Endodermal cell (in vitro differentiated cells): ENCODE results near the gene PDCL2. TPM values are rescaled to one million over a fixed set of nuclear protein-coding genes. Genes with fewer than 3 reads are reported as not detected.
"Not testable (repeated sequence)": the region's sequence is repeated elsewhere in the genome, so short reads cannot be mapped to it uniquely, and the experiment has no call there.

ENCODE experiments used
- DNase-seq: peaks from one replicate; pipeline ENCODE4 v3.0.0-alpha.2; 2017
- H3K27ac ChIP-seq: 2 replicates; pipeline ENCODE4 v1.5.1; 2013; ENCODE audit warnings: mild to moderate bottlenecking, low read depth, low read length, moderate library complexity
- H3K27me3 ChIP-seq: 2 replicates; pipeline ENCODE4 v1.6.1; 2013; ENCODE audit warnings: mild to moderate bottlenecking, low read length, moderate library complexity; ENCODE audit not compliant: insufficient read depth, control insufficient read depth, poor library complexity, severe bottlenecking
- H3K36me3 ChIP-seq: 2 replicates; pipeline ENCODE4 v1.7.0; 2013; ENCODE audit warnings: mild to moderate bottlenecking, low read length, moderate library complexity; ENCODE audit not compliant: control insufficient read depth, insufficient read depth
- H3K4me1 ChIP-seq: one replicate; pipeline ENCODE4 v1.7.0; 2013; ENCODE audit warnings: low read length; ENCODE audit not compliant: control insufficient read depth, insufficient read depth
- H3K4me3 ChIP-seq: 2 replicates; pipeline ENCODE4 v1.5.1; 2013; ENCODE audit warnings: mild to moderate bottlenecking, low read length, moderate library complexity
- H3K9ac ChIP-seq: 2 replicates; pipeline ENCODE4 v1.6.1; 2013; ENCODE audit warnings: mild to moderate bottlenecking, low read length, moderate library complexity; ENCODE audit not compliant: poor library complexity, severe bottlenecking; ENCODE audit errors: extremely low read depth
- H3K9me3 ChIP-seq: 2 replicates; pipeline ENCODE4 v1.6.1; 2013; ENCODE audit warnings: mild to moderate bottlenecking, low read length, moderate library complexity; ENCODE audit not compliant: control insufficient read depth
- H3K27ac Mint-ChIP-seq: 2 replicates; pipeline ENCODE4 v1.8.0; 2020; ENCODE audit warnings: mixed read lengths
- H3K27me3 Mint-ChIP-seq: 2 replicates; pipeline ENCODE4 v1.8.0; 2021; ENCODE audit warnings: mild to moderate bottlenecking, mixed read lengths; ENCODE audit not compliant: insufficient read depth
- H3K36me3 Mint-ChIP-seq: 2 replicates; pipeline ENCODE4 v1.8.0; 2020; ENCODE audit warnings: low read depth, mixed read lengths
- H3K4me1 Mint-ChIP-seq: 2 replicates; pipeline ENCODE4 v1.8.0; 2020; ENCODE audit warnings: mixed read lengths
- H3K4me3 Mint-ChIP-seq: 2 replicates; pipeline ENCODE4 v1.8.0; 2020; ENCODE audit warnings: mild to moderate bottlenecking, moderate library complexity, mixed read lengths
- H3K9me3 Mint-ChIP-seq: 2 replicates; pipeline ENCODE4 v1.8.0; 2020; ENCODE audit warnings: mild to moderate bottlenecking, mixed read lengths
- CTCF ChIP-seq: fragments of 200-600 bp; sonication (generic); conservative IDR thresholded peaks from 2 replicates; pipeline ENCODE4 v1.5.0; 2021; ENCODE audit warnings: antibody characterized with exemption, mild to moderate bottlenecking
- WGBS, 2 experiments: methylation state at CpG; one replicate each; pipeline versions ENCODE4 v1.1.5 to v1.1.7; 2013; ENCODE audit warnings: missing lambda C conversion rate in 2 of 2, mixed read lengths in 1 of 2; ENCODE audit not compliant: insufficient coverage in 1 of 2, insufficient read length in 1 of 2; 5-methylcytosine and 5-hydroxymethylcytosine counted together
- total RNA-seq, 2 donors: library from RNA; stranded (reverse); fragmentation: NEBNext Ultra II Directional in 1 of 2; extraction: Animal tissue kit (Norgen Biotek cat#: 25700) in 1 of 2; gene quantifications; 2 replicates in 1 of 2; 3 replicates in 1 of 2; pipeline ENCODE4 v1.2.1, GENCODE V29; 2021

PDCL2 gene
- total RNA-seq, 2 donors from 2014 or later: not detected

- no peaks in the 10 kb centered on the region for H3K36me3 ChIP-seq
- TF ChIP-seq CTCF: no peak
- DNase-seq: no peak
- Mint-ChIP-seq H3K4me1 (no peaks in the 10 kb centered on the region), H3K27me3 (no peaks in the 10 kb centered on the region), H3K27ac (no peak overlapping the region), H3K36me3 (no peaks in the 10 kb centered on the region), H3K4me3 (no peak overlapping the region), H3K9me3 (peaks cover 5% of the 10 kb centered on the region)
- 90 to 100% methylated on average over 1 to 3 of the region's 3 CpGs for WGBS, 2 experiments
- H3K9me3 ChIP-seq: no peaks in the 10 kb centered on the region
- H3K27ac ChIP-seq: no peak overlapping the region
- H3K27me3 ChIP-seq: no peaks in the 10 kb centered on the region
- H3K9ac ChIP-seq: no peak overlapping the region
- no peaks in the 10 kb centered on the region for H3K4me1 ChIP-seq
- no peak overlapping the region for H3K4me3 ChIP-seq
Measured at GRCh38 chr4:55560096-55560495, 31.9 kb downstream of the PDCL2 start.

GRCh38 chr4:55554453-55555030 lies 37.5 kb downstream of the PDCL2 start:
- Mint-ChIP-seq H3K27ac (no peak overlapping the region), H3K4me1 (peaks cover 5% of the 10 kb centered on the region), H3K36me3 (no peaks in the 10 kb centered on the region), H3K4me3 (no peak overlapping the region), H3K9me3 (peaks cover 7% of the 10 kb centered on the region), H3K27me3 (no peaks in the 10 kb centered on the region)
- 100% methylated on average over 2 of the region's 2 CpGs; no CpG with 5 or more reads in 1 of the 2 experiments for WGBS, 2 experiments
- no peaks in the 10 kb centered on the region for H3K36me3 ChIP-seq
- peak; percentile 72 for TF ChIP-seq CTCF
- no peak overlapping the region for H3K27ac ChIP-seq
- H3K27me3 ChIP-seq: no peaks in the 10 kb centered on the region
- no peak overlapping the region for H3K9ac ChIP-seq
- H3K9me3 ChIP-seq: no peaks in the 10 kb centered on the region
- no peak for DNase-seq
- no peaks in the 10 kb centered on the region for H3K4me1 ChIP-seq
- no peak overlapping the region for H3K4me3 ChIP-seq

GRCh38 chr4:55553441-55554201 lies 38.4 kb downstream of the PDCL2 start:
- Mint-ChIP-seq H3K9me3 (peaks cover 7% of the 10 kb centered on the region), H3K27ac (no peak overlapping the region), H3K27me3 (no peaks in the 10 kb centered on the region), H3K4me1 (peaks cover 7% of the 10 kb centered on the region), H3K4me3 (no peak overlapping the region), H3K36me3 (no peaks in the 10 kb centered on the region)
- peak; percentile 63 for DNase-seq
- Histone ChIP-seq H3K4me1 (no peaks in the 10 kb centered on the region), H3K9ac (no peak overlapping the region), H3K27ac (no peak overlapping the region), H3K27me3 (no peaks in the 10 kb centered on the region), H3K9me3 (no peaks in the 10 kb centered on the region), H3K4me3 (no peak overlapping the region), H3K36me3 (no peaks in the 10 kb centered on the region)
- 84 to 87% methylated on average over 9 to 10 of the region's 10 CpGs for WGBS, 2 experiments
- no peak for TF ChIP-seq CTCF

- not testable (repeated sequence) for H3K36me3 Mint-ChIP-seq, H3K36me3 ChIP-seq, DNase-seq, H3K9me3 ChIP-seq, H3K27me3 ChIP-seq, H3K27me3 Mint-ChIP-seq, H3K4me3 ChIP-seq, H3K4me1 ChIP-seq, H3K27ac Mint-ChIP-seq, H3K4me3 Mint-ChIP-seq, H3K9ac ChIP-seq, H3K27ac ChIP-seq, H3K9me3 Mint-ChIP-seq
- peaks cover 19% of the 10 kb centered on the region for H3K4me1 Mint-ChIP-seq
- WGBS, 2 experiments: 97 to 100% methylated on average over 2 to 6 of the region's 6 CpGs
Measured at GRCh38 chr4:55551964-55552363, 40.1 kb downstream of the PDCL2 start.
